OCI-LY1 (cell line): ENCODE data around the gene PERCC1.

Experiments used
- EZH2 ChIP-seq: fragments of 200-600 bp; sonication (generic), shearing (Covaris generic); IDR thresholded peaks from 2 replicates; pipeline ENCODE4 v1.8.0; 2017; ENCODE audit warnings: borderline replicate concordance, mixed run types, mild to moderate bottlenecking, antibody characterized with exemption, low read length, moderate library complexity, mixed read lengths
- TF ChIP-seq, protein P1 (sequence below): fragments of 200-600 bp; sonication (generic), shearing (Covaris generic); IDR thresholded peaks from 2 replicates; pipeline ENCODE4 v1.5.1; 2017; ENCODE audit warnings: mild to moderate bottlenecking, antibody characterized with exemption, low read length, moderate library complexity, mixed read lengths

GRCh38 chr16:1416521-1416941 is 14.3 kb upstream of the PERCC1 start:
- TF ChIP-seq, protein P1, sequence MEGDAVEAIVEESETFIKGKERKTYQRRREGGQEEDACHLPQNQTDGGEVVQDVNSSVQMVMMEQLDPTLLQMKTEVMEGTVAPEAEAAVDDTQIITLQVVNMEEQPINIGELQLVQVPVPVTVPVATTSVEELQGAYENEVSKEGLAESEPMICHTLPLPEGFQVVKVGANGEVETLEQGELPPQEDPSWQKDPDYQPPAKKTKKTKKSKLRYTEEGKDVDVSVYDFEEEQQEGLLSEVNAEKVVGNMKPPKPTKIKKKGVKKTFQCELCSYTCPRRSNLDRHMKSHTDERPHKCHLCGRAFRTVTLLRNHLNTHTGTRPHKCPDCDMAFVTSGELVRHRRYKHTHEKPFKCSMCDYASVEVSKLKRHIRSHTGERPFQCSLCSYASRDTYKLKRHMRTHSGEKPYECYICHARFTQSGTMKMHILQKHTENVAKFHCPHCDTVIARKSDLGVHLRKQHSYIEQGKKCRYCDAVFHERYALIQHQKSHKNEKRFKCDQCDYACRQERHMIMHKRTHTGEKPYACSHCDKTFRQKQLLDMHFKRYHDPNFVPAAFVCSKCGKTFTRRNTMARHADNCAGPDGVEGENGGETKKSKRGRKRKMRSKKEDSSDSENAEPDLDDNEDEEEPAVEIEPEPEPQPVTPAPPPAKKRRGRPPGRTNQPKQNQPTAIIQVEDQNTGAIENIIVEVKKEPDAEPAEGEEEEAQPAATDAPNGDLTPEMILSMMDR: no peak
- TF ChIP-seq EZH2: no peak
